Measurements from ENCODE around the gene ELAC1.
"Not testable (repeated sequence)": the region's sequence is repeated elsewhere in the genome, so short reads cannot be mapped to it uniquely, and the experiment has no call there.

ELAC1 gene

GRCh38 chr18:50973367-50974126, 5.7 kb downstream of the ELAC1 start:
- DNase-seq, result no peak

- no peak for DNase-seq
Measured at GRCh38 chr18:50977037-50977760, 9.4 kb downstream of the ELAC1 start.

GRCh38 chr18:50981381-50981780, 13.5 kb downstream of the ELAC1 start:
- no peak for DNase-seq

GRCh38 chr18:50982086-50982801, 14.4 kb downstream of the ELAC1 start:
- DNase-seq, result no peak

- no peak for DNase-seq
Measured at GRCh38 chr18:50982802-50983179, 15.0 kb downstream of the ELAC1 start.

- DNase-seq, result no peak
Measured at GRCh38 chr18:50986360-50987087, 18.7 kb downstream of the ELAC1 start.

GRCh38 chr18:50987261-50987660, 19.4 kb downstream of the ELAC1 start:
- no peak for DNase-seq

GRCh38 chr18:50989711-50990110, 21.9 kb downstream of the ELAC1 start:
- DNase-seq, result no peak

GRCh38 chr18:50992351-50992762, 24.5 kb downstream of the ELAC1 start:
- DNase-seq, result no peak

GRCh38 chr18:50994031-50994430, 26.2 kb downstream of the ELAC1 start:
- no peak for DNase-seq

GRCh38 chr18:51003174-51003573, 35.3 kb downstream of the ELAC1 start:
- not testable (repeated sequence) for DNase-seq

GRCh38 chr18:51006061-51006818, 38.4 kb downstream of the ELAC1 start:
- no peak for DNase-seq

GRCh38 chr18:51006948-51007789, 39.3 kb downstream of the ELAC1 start:
- no peak for DNase-seq

- no peak for DNase-seq
Measured at GRCh38 chr18:51007790-51008139, 39.9 kb downstream of the ELAC1 start.

- no peak for DNase-seq
Measured at GRCh38 chr18:51009072-51009471, 41.2 kb downstream of the ELAC1 start.

- DNase-seq, result no peak
Measured at GRCh38 chr18:51010218-51010617, 42.4 kb downstream of the ELAC1 start.

- DNase-seq, result no peak
Measured at GRCh38 chr18:51011709-51012108, 43.9 kb downstream of the ELAC1 start.

- DNase-seq, result no peak
Measured at GRCh38 chr18:51012441-51012840, 44.6 kb downstream of the ELAC1 start.

GRCh38 chr18:51013259-51013658, 45.4 kb downstream of the ELAC1 start:
- DNase-seq, result no peak

GRCh38 chr18:51017140-51017879, 49.5 kb downstream of the ELAC1 start:
- DNase-seq, result no peak

- no peak for DNase-seq
Measured at GRCh38 chr18:51020536-51020935, 52.7 kb downstream of the ELAC1 start.
